GM12878 (cell line): ENCODE data around the gene SHH.

ENCODE experiments used
- CTCF ChIP-seq, 3 experiments: IDR thresholded peaks in 2 of 3; conservative IDR thresholded peaks in 1 of 3; 2 replicates each; pipeline ENCODE4 v1.5.1; 2011; ENCODE audit warnings: low read depth in 3 of 3, low read length in 3 of 3, mild to moderate bottlenecking in 3 of 3, control low read depth in 2 of 3, moderate library complexity in 2 of 3, inconsistent platforms in 1 of 3, mixed read lengths in 1 of 3; ENCODE audit not compliant: control insufficient read depth in 2 of 3, insufficient read depth in 1 of 3; ENCODE audit errors: extremely low read depth in 1 of 3
- ZNF274 ChIP-seq: IDR thresholded peaks from one replicate; pipeline ENCODE4 v1.8.0; 2011; ENCODE audit not compliant: insufficient read length, insufficient read depth

GRCh38 chr7:155792315-155792960 is 19.8 kb downstream of the SHH start:
- TF ChIP-seq ZNF274 (no peak), CTCF (IDR thresholded peaks at IDR 0.05 in 2 of 3, conservative IDR thresholded peaks at IDR 0.05 in 1 of 3; ENCODE audit: control insufficient read depth in 2 of 3, extremely low read depth in 1 of 3, insufficient read depth in 1 of 3, low read depth in 3 of 3, low read length in 3 of 3) (no peak)
